ENCODE measurements around the gene MYO1G.

The MYO1G gene

GRCh38 chr7:44980393-44981034 lies 1.7 kb upstream of the MYO1G start:
- DNase-seq (ENCODE audit: low read depth): no peak

- DNase-seq (ENCODE audit: low read depth): no peak
Observed at GRCh38 chr7:44979481-44980392, 922 bp upstream of the MYO1G start.

- DNase-seq (ENCODE audit: low read depth): no peak
Observed at GRCh38 chr7:44977959-44978335, 868 bp downstream of the MYO1G start.

GRCh38 chr7:44977304-44977958 lies 1.4 kb downstream of the MYO1G start:
- no peak for DNase-seq (ENCODE audit: low read depth)

- DNase-seq (ENCODE audit: low read depth): no peak
Observed at GRCh38 chr7:44976746-44977196, 2.0 kb downstream of the MYO1G start.

- DNase-seq (ENCODE audit: low read depth): no peak
Observed at GRCh38 chr7:44976040-44976745, 2.6 kb downstream of the MYO1G start.

GRCh38 chr7:44975331-44976039 lies 3.3 kb downstream of the MYO1G start:
- no peak for DNase-seq (ENCODE audit: low read depth)

GRCh38 chr7:44974549-44974948 lies 4.3 kb downstream of the MYO1G start:
- no peak for DNase-seq (ENCODE audit: low read depth)

GRCh38 chr7:44973610-44974401 lies 5.0 kb downstream of the MYO1G start:
- DNase-seq (ENCODE audit: low read depth): no peak

- DNase-seq (ENCODE audit: low read depth): no peak
Observed at GRCh38 chr7:44972562-44972961, 6.3 kb downstream of the MYO1G start.

GRCh38 chr7:44971902-44972441 lies 6.8 kb downstream of the MYO1G start:
- DNase-seq (ENCODE audit: low read depth): no peak

- no peak for DNase-seq (ENCODE audit: low read depth)
Observed at GRCh38 chr7:44971188-44971901, 7.5 kb downstream of the MYO1G start.

GRCh38 chr7:44970523-44971051 lies 8.2 kb downstream of the MYO1G start:
- no peak for DNase-seq (ENCODE audit: low read depth)

GRCh38 chr7:44969701-44970522 lies 8.9 kb downstream of the MYO1G start:
- no peak for DNase-seq (ENCODE audit: low read depth)

GRCh38 chr7:44969049-44969700 lies 9.6 kb downstream of the MYO1G start:
- DNase-seq (ENCODE audit: low read depth): no peak

GRCh38 chr7:44967571-44968446 lies 11.0 kb downstream of the MYO1G start:
- DNase-seq (ENCODE audit: low read depth): no peak

Data from amniotic epithelial cell (primary cell).